ENCODE results near the gene HSPA13.
"Not testable (repeated sequence)": the region's sequence is repeated elsewhere in the genome, so short reads cannot be mapped to it uniquely, and the experiment has no call there.

HSPA13 gene

GRCh38 chr21:14382486-14382834 is 486 bp downstream of the HSPA13 start:
- H3K27ac ChIP-seq, result peak overlapping the region; percentile 73
- H3K27me3 ChIP-seq, result no peaks in the 10 kb centered on the region
- no peak for TF ChIP-seq Cebpa-rat (IDR thresholded peaks at IDR 0.05)
- peaks cover 37% of the 10 kb centered on the region for H3K4me1 ChIP-seq
- peak overlapping the region; percentile 84 for H3K4me2 ChIP-seq
- H3K36me3 ChIP-seq, result peaks cover 19% of the 10 kb centered on the region
- peak overlapping the region; percentile 92 for H3K4me3 ChIP-seq
- peaks cover 33% of the 10 kb centered on the region for H4K20me1 ChIP-seq
- peak overlapping the region; percentile 86 for H3K9ac ChIP-seq
- H3K9me3 ChIP-seq, result no peaks in the 10 kb centered on the region

- H3K4me3 ChIP-seq, result no peak overlapping the region
- no peak overlapping the region for H3K9ac ChIP-seq
- no peaks in the 10 kb centered on the region for H3K9me3 ChIP-seq
- H3K4me2 ChIP-seq, result no peak overlapping the region
- H4K20me1 ChIP-seq, result peaks cover 27% of the 10 kb centered on the region; the same call in 1 of the 2 replicates
- TF ChIP-seq Cebpa-rat (IDR thresholded peaks at IDR 0.05), result no peak
- H3K4me1 ChIP-seq, result peaks cover 25% of the 10 kb centered on the region
- no peak overlapping the region for H3K27ac ChIP-seq
- H3K27me3 ChIP-seq, result no peaks in the 10 kb centered on the region
- H3K36me3 ChIP-seq, result peaks cover 62% of the 10 kb centered on the region
Observed at GRCh38 chr21:14376854-14377253, 6.1 kb downstream of the HSPA13 start.

GRCh38 chr21:14366998-14367397 is 15.9 kb downstream of the HSPA13 start:
- TF ChIP-seq Cebpa-rat (IDR thresholded peaks at IDR 0.05), result no peak
- Histone ChIP-seq H3K27ac (no peak overlapping the region), H3K36me3 (no peaks in the 10 kb centered on the region), H3K9ac (no peak overlapping the region), H3K9me3 (no peaks in the 10 kb centered on the region), H3K27me3 (no peaks in the 10 kb centered on the region), H3K4me2 (no peak overlapping the region), H3K4me1 (no peaks in the 10 kb centered on the region), H3K4me3 (no peak overlapping the region), H4K20me1 (no peaks in the 10 kb centered on the region)

GRCh38 chr21:14361958-14362357 is 21.0 kb downstream of the HSPA13 start:
- TF ChIP-seq Cebpa-rat (IDR thresholded peaks at IDR 0.05), result peak; percentile 43; the same call in 1 of the 2 replicates
- no peaks in the 10 kb centered on the region for H3K27me3 ChIP-seq
- no peaks in the 10 kb centered on the region for H4K20me1 ChIP-seq
- no peak overlapping the region for H3K4me3 ChIP-seq
- no peaks in the 10 kb centered on the region for H3K4me1 ChIP-seq
- no peak overlapping the region for H3K9ac ChIP-seq
- H3K9me3 ChIP-seq, result no peaks in the 10 kb centered on the region
- no peak overlapping the region for H3K27ac ChIP-seq
- no peaks in the 10 kb centered on the region for H3K36me3 ChIP-seq
- H3K4me2 ChIP-seq, result no peak overlapping the region

- H4K20me1 ChIP-seq, result no peaks in the 10 kb centered on the region
- H3K4me3 ChIP-seq, result no peak overlapping the region
- H3K4me2 ChIP-seq, result no peak overlapping the region
- H3K36me3 ChIP-seq, result no peaks in the 10 kb centered on the region
- TF ChIP-seq Cebpa-rat (IDR thresholded peaks at IDR 0.05), result no peak
- no peaks in the 10 kb centered on the region for H3K27me3 ChIP-seq
- H3K4me1 ChIP-seq, result no peaks in the 10 kb centered on the region
- no peaks in the 10 kb centered on the region for H3K9me3 ChIP-seq
- no peak overlapping the region for H3K27ac ChIP-seq
- no peak overlapping the region for H3K9ac ChIP-seq
Observed at GRCh38 chr21:14358775-14359174, 24.2 kb downstream of the HSPA13 start.

- Histone ChIP-seq H3K36me3 (no peaks in the 10 kb centered on the region), H3K4me3 (no peak overlapping the region), H3K9ac (no peak overlapping the region), H3K27me3 (no peaks in the 10 kb centered on the region), H4K20me1 (no peaks in the 10 kb centered on the region), H3K4me2 (no peak overlapping the region), H3K4me1 (no peaks in the 10 kb centered on the region), H3K9me3 (no peaks in the 10 kb centered on the region), H3K27ac (no peak overlapping the region)
- no peak for TF ChIP-seq Cebpa-rat (IDR thresholded peaks at IDR 0.05)
Observed at GRCh38 chr21:14356746-14357145, 26.2 kb downstream of the HSPA13 start.

GRCh38 chr21:14354515-14354914 is 28.4 kb downstream of the HSPA13 start:
- Histone ChIP-seq H4K20me1 (no peaks in the 10 kb centered on the region), H3K4me1 (no peaks in the 10 kb centered on the region), H3K27ac (no peak overlapping the region), H3K4me3 (no peak overlapping the region), H3K36me3 (no peaks in the 10 kb centered on the region), H3K4me2 (no peak overlapping the region), H3K27me3 (no peaks in the 10 kb centered on the region), H3K9me3 (no peaks in the 10 kb centered on the region), H3K9ac (no peak overlapping the region)
- TF ChIP-seq Cebpa-rat (IDR thresholded peaks at IDR 0.05), result no peak

- Histone ChIP-seq H3K27me3 (no peaks in the 10 kb centered on the region), H3K9me3 (no peaks in the 10 kb centered on the region), H3K4me1 (no peaks in the 10 kb centered on the region), H3K27ac (no peak overlapping the region), H4K20me1 (no peaks in the 10 kb centered on the region), H3K4me3 (no peak overlapping the region), H3K4me2 (no peak overlapping the region), H3K9ac (no peak overlapping the region), H3K36me3 (no peaks in the 10 kb centered on the region)
- no peak for TF ChIP-seq Cebpa-rat (IDR thresholded peaks at IDR 0.05)
Observed at GRCh38 chr21:14353726-14354125, 29.2 kb downstream of the HSPA13 start.

- Histone ChIP-seq H3K27ac (no peak overlapping the region), H3K27me3 (no peaks in the 10 kb centered on the region), H3K9me3 (no peaks in the 10 kb centered on the region), H3K9ac (no peak overlapping the region), H3K4me3 (no peak overlapping the region), H3K4me1 (no peaks in the 10 kb centered on the region), H4K20me1 (no peaks in the 10 kb centered on the region), H3K4me2 (no peak overlapping the region), H3K36me3 (no peaks in the 10 kb centered on the region)
- no peak for TF ChIP-seq Cebpa-rat (IDR thresholded peaks at IDR 0.05)
Observed at GRCh38 chr21:14353231-14353630, 29.7 kb downstream of the HSPA13 start.

- not testable (repeated sequence) for H3K4me1 ChIP-seq, H3K9me3 ChIP-seq, H3K9ac ChIP-seq, H3K36me3 ChIP-seq, H3K4me3 ChIP-seq, H3K27ac ChIP-seq, H4K20me1 ChIP-seq, H3K4me2 ChIP-seq, H3K27me3 ChIP-seq
Observed at GRCh38 chr21:14327346-14327745, 55.6 kb downstream of the HSPA13 start.

GRCh38 chr21:14325595-14325994 is 57.4 kb downstream of the HSPA13 start:
- no peaks in the 10 kb centered on the region for H3K36me3 ChIP-seq
- H3K4me3 ChIP-seq, result no peak overlapping the region
- H3K27me3 ChIP-seq, result no peaks in the 10 kb centered on the region
- no peaks in the 10 kb centered on the region for H3K4me1 ChIP-seq
- no peak overlapping the region for H3K4me2 ChIP-seq
- H4K20me1 ChIP-seq, result no peaks in the 10 kb centered on the region
- H3K27ac ChIP-seq, result no peak overlapping the region
- no peaks in the 10 kb centered on the region for H3K9me3 ChIP-seq
- no peak overlapping the region for H3K9ac ChIP-seq
- no peak for TF ChIP-seq Cebpa-rat (IDR thresholded peaks at IDR 0.05)

All from BLaER1 (cell line).